HG03135 (cell line): ENCODE data around the gene PDE7B.
"Not testable (repeated sequence)": the region's sequence is repeated elsewhere in the genome, so short reads cannot be mapped to it uniquely, and the experiment has no call there.

Experiments
- ATAC-seq: cut with Tn5 transposase; IDR thresholded peaks from one replicate; pipeline ENCODE4 v1.9.1; 2021; ENCODE audit warnings: mild to moderate bottlenecking, moderate library complexity; ENCODE audit not compliant: unreplicated experiment

The PDE7B gene

DNA sequence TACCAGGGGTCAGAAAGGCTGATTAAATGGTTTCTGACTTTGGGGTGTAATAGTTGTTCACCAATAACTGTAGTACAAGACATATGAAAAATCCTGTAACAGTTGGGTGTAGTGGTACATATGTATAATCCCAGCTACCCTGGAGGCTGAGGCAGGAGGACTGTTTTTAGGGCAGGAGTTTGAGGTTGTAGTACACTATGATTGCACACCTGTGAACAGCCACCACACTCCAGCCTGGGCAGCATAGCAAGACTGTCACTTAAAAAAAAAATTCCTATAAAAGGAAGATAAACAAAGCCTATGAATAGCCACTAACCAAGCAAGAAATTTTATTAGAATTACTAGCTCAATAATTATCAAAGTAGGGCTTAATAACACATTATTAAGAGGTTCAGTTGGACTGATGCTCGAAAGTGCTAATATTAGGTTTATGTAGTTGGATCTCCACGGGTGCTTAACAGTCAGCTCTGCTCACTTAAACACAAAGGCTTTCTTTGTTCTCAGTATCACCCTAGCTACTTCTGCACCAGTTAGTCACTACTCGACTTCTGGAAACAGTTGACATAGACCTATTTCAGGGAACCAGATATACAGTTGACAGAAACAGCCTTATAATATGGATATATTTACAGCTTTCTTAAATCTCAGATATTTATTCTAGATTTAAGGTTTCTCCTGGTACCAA, 285.6 kb downstream of the PDE7B start:
- no peak for ATAC-seq

DNA sequence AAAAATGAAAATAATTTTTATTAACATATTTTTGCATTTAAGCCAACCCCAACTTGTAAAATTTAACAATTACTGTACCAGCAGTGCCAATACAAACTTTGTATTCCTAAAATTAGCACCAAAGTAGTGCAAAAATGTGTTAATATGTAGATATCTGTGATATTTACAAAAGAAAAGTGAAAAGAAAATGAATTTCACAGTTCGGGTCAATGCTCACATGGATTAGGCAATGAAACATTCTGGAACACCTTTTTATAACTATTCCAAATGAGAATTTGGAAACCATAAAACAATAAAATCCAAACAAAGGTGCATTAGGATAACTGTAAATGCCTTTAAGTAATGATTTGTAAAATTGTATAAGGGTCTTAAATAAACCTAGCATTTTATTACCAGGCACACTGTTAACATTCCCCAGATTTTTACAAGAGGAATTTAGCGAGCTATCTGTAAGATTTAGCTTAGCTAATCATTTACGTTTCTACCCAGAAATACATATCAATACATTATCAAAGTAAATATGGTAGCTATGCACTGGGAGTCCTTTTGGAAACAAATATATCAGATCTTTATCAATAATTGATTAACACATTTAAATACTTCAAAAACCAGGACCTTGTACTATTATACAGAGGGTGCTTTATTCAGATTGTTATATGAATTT, 286.4 kb downstream of the PDE7B start:
- ATAC-seq = no peak

DNA sequence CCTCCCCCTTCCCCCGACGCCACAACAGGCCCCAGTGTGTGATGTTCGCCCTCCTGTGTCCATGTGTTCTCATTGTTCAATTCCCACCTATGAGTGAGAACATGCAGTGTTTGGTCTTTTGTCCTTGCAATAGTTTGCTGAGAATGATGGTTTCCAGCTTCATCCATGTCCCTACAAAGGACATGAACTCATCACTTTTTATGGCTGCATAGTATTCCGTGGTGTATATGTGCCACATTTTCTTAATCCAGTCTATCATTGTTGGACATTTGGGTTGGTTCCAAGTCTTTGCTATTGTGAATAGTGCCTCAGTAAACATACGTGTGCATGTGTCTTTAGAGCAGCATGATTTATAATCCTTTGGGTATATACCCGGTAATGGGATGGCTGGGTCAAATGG, 287.6 kb downstream of the PDE7B start:
- ATAC-seq = not testable (repeated sequence)

DNA sequence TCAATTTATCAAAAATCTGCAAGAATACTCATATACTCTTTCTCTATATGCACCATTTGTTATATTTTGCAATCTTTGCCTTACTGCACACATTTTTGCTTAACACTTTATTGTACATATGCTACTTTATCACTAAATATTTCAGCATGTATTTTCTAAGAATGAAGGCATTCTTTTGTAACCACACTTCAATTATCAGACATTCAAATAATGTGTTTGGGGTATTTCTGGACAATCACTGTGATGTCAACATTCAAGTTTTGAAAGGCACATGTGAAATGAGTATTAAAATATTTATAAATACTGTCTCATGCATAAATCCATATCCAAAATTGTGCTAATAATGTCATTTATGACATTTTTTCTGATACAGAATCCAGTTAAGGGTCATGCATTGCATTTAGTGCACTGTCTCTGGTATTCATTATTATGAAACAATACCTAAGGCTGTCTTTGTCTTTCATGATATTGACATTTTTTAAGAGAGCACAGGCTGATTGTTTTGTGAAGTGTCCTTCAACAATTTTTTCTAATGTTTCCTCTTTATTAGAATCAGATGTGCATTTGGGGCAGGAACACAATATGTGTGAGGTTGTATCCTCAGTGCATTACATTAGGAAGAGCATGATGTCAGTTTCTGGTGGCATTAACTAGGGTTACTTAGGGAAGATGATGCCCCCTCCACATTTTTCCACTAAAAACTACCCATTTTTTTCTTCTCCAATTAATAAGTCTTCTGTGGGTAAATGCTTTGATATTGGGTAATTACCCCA, 292.9 kb downstream of the PDE7B start:
- ATAC-seq = no peak

DNA sequence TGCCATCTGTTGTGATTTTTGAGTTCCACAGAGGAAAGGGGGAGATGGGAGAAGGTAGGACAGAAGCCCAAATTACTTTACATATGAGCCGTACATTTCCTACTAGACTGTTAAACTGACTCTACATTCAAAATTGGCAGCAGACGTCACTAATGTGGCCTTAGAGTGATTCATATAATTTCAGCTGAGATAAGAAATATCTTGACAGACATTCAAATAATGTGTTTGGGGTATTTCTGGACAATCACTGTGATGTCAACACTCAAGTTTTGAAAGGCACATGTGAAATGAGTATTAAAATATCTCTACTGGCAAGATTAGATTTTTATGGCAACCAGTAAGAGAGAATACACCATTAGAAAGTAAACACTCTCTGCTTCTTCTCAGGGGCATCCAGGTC, 294.6 kb downstream of the PDE7B start:
- no peak for ATAC-seq

DNA sequence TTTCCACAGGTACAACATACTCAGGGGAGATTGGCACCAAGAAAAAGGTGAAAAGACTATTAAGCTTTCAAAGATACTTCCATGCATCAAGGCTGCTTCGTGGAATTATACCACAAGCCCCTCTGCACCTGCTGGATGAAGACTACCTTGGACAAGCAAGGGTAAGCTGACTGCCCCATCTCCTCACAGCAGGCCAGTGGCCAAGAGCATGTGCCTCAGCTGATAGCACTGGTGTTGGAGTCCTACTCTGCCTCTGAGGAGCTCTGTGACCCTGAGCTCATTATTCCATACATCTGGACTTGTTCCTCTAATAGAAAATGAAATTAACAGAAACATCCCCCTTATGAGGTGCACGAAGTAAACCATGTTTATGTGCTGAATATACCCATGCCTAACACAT, 295.8 kb downstream of the PDE7B start:
- no peak for ATAC-seq

DNA sequence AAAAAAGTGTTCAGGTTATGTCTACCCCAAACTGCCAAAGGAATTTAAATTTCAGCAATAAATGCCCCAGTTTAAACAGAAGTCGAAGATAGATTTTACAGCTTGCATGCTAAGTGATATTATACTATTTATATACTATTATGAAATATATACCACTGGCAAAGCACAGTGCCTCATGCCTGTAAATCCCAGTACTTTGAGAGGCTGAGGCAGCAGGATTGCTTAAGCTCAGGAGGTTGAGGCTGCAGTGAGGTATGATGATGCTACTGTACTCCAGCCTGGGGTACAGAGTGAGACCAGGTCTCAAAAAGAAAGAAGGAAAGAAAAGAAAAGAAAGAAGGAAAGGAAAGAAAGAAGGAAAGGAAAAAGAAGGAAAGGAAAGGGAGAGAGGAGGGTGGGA, 296.6 kb downstream of the PDE7B start:
- ATAC-seq = no peak

DNA sequence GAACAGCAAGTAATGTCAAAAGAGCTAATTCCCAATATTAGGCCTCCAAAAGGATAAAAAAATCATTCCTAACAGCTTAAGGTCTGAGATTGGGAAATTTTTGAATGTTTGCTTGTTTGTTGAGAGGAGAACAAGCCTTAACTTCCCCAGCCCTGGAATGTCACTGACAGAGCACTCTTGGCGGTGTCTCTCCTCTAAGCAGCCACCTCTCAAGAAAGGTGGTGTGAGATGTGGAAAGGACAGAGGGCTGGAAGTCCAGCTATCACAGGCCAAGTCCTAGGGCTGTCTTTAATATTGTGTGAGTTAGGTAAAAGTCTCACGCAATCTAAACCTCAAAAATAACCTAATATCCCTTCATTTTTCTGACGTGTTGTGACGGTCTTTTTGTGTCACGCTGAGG, 297.0 kb downstream of the PDE7B start:
- no peak for ATAC-seq

DNA sequence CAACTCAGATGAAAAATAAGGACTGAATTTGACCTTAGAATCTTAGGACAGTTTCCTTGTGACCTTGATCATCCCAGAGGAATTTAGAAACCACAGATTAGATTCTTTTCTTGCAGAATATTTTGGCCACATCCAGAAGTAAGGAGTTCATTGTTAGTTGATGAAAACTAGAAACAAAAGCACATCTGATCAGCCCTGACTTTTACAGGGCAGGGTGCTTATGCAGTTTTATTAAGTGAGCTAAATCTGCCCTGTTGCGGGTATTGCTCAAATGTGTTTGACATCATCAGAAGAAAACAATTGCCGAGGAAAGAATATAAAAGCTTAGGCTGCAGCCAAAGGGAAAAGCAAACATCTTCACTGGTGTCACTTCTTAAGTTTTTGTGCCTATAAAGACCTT, 297.8 kb downstream of the PDE7B start:
- no peak for ATAC-seq

DNA sequence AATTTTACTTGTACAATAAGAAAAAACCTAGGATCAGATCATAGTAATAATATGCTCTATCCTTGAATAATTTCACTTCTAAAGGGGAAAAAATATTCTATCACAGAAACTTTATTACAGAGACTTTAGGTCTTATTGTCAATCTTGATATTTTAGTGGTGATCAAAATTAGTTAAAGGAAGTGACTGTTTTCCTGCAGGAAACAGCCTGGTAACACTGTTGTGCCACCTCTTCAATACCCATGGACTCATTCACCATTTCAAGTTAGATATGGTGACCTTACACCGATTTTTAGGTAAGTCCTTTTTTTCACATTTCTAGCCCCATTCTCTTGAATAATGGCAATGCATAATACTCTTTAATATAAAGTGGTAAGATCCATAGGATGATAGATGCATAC, 299.5 kb downstream of the PDE7B start:
- ATAC-seq = no peak

DNA sequence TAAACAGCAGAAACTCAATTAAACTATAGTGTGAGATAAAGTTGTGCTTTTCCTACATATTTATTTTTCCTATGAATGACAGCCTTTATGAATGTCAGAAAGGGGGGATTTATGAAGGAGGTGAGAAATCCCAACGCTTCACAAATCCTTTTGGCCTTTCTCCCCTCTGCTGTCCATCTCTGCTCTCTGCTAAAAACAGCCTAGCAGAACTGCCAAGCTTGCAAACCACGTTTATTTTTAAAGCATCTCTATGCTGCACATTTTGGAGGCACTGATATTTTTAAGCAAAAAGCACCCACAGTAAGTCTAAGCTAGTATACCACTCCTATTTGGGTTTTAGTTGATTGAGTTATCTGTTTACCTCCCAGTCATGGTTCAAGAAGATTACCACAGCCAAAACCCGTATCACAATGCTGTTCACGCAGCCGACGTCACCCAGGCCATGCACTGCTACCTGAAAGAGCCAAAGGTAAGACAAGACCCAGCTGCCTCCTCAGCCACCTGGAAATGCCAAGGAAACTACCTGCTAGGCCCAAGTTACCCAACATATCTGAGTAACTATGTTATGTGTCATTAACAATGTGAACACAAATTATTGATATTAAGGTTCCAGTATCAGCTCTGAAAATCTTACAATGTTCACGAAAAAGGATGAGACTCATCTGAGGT, 302.3 kb downstream of the PDE7B start:
- ATAC-seq = no peak

DNA sequence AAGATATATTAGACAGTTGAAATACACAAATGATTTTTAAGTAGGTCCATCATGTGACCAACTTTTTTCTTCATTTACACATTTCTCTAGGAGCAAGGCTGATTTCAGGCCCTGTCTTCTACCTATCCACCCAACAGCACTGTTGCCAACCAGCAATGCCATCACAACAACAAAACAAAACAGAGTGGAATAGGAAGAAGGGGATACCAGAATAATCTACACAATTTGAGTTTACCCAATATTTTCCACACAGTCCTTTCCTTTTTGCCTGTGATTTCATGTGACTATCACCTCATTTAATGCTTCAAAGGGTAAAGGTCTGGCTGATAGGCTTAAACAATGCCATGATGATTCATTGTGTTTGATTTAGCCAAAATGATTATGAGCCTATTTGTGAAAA, 303.7 kb downstream of the PDE7B start:
- ATAC-seq = no peak

DNA sequence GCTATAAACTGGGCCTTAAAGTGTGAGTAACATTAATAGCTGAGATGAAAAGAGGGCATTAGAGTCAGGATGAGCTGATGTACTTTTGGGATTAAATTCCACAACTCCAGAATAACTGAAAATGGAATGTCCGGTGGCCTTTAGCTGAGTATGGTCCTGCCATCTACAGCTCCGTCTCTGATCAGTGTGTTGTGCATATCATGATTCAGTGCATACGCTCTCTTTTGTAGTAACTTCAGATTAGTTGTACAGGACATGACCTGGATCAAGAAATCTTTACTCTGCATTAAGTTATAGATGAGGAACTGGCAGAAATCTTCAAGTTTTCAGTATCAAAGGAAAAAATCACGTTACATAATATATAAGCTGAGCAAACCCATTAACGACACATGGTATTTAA, 306.2 kb downstream of the PDE7B start:
- no peak for ATAC-seq

DNA sequence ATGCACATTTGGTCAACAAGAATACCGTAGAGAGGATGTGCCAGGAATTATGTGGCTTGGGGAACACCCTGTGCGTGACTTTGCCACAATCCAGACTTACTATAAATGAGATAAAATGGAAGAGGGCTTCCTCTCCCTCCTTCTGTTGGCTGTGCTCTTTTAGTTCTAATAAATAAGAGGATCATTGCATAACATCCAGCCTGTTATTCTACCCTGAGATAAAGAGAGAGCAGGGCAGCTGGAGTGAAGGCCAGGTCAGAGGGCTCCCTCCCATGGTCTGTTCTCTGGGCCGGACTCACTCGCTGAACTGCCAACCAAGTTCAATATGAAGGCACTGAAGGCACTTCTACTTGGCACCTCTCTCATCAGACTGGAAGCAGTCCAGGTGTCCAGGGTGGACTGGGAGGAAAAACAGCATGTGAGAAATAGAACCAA, 306.9 kb downstream of the PDE7B start:
- no peak for ATAC-seq

DNA sequence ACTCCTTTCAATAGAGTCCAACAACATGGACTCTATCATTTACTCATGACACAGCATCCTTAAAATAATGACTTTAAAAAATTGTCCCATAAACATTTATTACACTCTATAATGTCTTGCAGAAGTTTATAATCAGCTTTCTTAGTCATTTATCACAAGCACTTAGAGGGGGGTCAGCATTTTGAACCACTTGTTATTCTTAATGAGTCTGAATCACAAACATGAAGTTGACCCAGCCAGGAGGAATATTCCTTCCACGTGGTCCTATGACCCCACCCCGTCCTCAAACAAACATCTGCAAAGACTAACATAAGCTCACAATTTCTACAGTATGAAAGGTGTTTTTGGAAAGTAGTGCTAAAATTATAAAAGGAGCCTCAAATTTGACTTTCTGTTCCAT, 307.5 kb downstream of the PDE7B start:
- ATAC-seq = no peak

DNA sequence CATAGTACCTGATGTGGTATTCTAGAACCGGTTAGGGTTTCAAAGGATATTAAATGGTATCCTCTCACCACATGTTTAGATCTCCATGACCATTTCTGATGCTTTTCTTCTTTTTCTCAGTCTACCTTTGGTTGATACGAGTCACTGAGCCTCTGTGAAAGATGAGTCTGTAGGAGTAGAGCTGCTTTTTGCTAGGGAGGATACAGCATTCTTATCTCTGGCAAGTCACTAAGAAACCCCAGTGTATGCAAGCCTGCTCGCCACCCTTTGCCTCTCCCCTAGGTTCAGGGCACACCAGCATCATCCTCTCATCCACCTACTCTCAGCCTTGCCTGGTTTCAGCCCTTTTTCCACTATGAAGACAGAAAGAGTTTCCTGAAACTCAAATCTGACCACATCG, 308.7 kb downstream of the PDE7B start:
- no peak for ATAC-seq

DNA sequence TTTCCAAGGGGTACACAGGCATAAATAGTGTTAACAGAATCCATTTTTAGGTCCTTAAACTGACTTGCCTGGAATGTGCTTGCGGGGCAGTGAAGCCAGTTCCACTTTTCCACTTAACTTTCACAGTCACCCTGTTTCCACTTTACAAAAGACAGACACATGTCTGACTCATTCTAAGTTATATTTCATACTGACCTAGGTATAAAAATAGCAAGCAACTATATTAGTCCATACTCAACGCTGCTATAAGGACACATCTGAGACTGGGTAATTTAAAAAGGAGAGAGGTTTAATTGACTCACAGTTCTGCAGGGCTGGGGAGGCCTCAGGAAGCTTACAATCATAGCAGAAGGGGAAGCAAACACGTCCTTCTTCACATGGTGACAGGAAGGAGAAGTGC, 310.4 kb downstream of the PDE7B start:
- ATAC-seq = no peak

DNA sequence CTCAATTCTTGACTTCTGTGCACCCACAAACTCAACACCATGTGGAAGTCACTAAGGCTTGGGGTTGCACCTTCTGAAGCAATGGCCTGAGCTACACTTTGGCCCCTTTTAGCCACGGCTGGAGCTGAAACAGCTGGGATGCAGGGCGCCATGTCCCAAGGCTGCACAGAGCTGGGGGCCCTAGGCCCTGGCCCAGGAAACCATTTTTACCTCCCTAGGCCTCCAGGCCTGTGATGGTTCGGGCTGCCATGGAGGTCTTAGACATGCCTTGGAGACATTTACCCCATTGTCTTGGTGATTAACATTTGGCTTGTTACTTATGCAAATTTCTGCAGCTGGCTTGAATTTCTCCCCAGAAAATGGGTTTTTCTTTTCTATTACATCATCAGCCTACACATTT, 311.8 kb downstream of the PDE7B start:
- no peak for ATAC-seq

DNA sequence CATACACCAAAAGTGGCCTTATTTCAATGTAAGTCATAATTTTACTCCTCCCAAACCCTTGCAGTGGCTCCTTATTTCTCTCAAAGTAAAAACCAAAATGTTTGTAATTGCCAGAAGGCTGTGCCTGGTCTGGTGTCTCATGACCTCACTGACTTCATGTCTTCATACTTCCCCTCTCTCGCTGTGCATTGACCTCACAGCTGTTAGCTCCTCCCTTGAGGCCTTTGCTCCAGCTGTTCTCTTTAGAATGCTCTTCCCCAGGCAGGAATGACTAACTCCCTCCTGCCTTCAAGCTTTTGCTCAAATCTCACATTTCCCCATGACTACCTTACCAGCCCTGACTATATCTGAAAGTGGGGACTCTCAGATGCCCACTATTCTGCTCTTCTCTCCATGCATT, 315.3 kb downstream of the PDE7B start:
- ATAC-seq = no peak

DNA sequence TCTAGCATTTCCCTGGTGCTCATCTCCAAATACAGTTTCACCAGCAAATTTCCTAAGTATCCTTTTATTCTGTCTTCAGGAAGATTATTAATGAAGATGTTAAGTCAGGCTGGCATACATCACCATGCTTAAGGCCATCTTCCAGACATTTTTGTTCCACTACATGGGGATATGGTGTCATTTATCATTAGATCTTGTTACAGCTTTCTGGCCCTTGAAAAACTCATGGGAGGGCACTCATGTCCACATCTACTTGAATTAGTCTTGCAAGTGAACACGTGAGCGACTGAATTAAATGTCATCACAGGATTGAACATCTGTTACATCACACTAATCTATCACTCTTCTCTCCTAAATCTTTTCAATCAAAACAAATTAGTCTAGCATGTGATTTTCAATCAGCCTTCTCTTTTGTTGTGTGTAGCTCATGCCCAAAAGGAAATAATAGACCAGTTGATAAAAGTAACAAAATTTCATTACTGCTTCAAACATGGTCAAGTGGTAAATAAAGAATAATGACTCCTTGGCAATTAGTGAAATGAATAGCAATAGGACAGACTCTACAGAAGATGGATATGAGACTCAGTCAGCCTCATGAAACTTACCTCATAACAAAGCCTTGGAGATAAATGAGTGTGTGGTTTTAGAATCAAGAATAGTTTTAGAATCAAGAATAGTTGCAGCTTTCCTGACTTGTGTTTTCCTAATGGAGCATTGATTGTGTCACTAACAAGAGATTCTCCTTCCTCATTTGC, 318.1 kb downstream of the PDE7B start:
- no peak for ATAC-seq

DNA sequence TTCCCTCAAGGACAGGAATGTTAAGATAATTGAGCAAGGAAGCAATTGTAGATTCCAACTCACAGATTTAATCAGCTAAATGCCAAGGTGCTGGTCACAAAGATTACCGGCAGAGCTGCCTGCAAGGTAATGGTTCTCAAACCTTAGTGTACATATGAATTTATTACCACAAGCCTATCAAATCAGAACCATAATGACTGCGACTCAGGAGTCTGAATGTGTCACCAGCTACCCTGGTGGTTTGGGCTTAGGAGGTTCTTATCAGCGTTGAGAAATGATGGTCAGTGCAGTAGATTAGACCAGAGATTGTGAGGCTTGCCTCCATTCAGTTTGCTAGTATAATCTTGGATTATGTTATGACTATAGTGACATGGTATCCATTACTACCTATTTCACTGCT, 319.7 kb downstream of the PDE7B start:
- ATAC-seq = no peak
